Measurements from ENCODE around the gene COPS2.
"Not testable (repeated sequence)": the region's sequence is repeated elsewhere in the genome, so short reads cannot be mapped to it uniquely, and the experiment has no call there.

COPS2 gene

GRCh38 chr15:49101536-49101935 is 53.9 kb downstream of the COPS2 start:
- FAIRE-seq: no peak

DNA sequence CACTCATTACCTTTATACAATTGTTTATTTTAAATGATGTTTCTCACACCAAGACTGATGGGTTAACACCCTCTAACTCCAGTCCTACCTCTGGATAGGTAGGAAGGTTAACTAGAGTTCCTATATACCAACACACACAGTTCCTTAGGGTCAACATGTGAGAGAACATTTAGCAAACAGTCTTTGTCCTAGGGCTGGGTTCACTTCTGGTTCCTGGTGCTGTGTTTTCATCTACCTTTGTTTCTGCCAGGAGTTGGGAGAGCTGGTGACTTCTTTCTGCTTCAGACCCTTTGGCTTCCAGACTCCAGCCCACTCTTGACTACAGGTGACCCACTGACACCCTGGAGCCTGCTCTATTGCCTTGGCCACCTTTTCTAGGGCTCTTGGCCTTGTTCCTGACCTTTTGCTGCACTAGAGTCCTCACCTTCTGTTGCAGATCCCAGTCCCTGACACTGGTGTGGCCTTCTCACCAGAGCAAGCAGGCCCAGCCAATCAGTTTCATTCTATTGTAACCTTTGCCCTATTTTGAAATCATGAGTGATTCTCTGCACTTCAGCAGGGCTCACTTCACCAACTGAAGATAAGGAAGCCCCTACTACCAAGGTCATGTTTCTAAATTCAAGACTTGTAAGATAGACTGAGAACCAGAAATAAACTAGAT is 59.2 kb downstream of the COPS2 start:
- no peak for FAIRE-seq

DNA sequence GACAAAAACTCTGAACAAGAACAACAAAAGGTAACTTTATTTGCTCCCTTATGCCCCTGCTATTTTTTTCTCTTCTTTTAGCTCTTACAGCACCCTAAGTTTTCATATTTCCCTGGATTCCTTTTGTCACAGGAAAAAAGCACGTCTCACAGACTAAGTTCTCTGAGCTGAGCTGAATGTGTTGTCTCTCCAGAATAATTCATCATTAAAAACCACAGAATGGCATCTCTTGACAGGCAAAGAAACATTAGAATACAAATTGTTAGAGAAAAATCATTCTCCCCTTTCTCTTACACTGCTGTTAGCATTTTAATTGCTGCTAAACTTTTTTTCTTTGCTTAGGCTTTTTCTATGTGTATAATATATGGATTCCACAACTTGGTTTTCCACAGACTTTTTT is 60.5 kb downstream of the COPS2 start:
- FAIRE-seq: no peak

- FAIRE-seq: no peak
Observed at GRCh38 chr15:49093252-49094105, 61.9 kb downstream of the COPS2 start.

GRCh38 chr15:49088996-49089395 is 66.4 kb downstream of the COPS2 start:
- no peak for FAIRE-seq

DNA sequence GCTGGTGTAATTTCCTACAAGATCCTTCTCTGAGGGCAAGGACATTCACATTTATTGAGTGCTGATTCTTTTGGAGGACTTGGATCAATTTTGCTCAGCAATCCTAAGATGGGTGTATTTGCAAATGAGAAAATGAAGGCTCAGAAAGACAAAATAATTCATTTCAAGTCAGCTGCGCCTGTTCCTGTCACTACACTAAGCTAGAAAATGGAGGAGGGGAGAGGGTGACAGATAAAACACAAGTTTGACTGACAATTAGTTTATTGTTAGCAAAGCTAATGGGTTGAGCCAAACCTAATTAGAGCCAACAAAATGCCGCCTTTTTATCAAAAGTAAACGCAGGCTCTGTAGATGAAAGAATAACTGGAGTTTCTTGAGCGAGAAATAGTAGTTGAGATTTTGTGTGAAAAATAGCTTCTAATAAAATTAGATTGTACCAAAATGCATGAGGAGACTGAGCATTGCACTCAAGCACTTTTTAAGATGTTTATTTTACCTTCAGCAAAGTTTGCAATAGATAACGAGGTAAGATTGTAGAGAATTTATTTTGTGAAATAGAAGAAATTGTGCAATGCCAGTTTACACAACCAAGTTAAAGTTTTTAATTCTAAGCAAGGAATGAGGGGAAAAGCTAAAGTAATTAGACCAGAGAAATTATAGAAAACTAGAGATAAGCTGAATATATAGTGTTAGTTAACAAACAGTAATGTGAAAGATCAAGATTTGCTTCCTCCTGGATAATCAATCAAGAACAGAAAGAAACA is 69.5 kb downstream of the COPS2 start:
- no peak for FAIRE-seq

DNA sequence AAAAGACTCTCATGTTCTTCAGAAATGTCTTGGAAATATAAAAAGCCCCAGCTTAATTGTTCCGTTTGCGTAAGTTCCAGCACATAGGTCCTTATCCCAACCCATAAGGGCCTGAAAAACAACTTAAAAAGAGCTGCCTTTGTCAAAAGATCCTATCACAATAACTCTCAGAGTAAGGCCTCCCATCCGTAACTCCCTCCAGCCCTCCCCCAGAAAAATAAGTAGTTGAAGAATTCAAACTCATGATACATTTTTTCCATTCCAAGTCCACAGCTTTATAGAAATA is 71.2 kb downstream of the COPS2 start:
- no peak for FAIRE-seq

DNA sequence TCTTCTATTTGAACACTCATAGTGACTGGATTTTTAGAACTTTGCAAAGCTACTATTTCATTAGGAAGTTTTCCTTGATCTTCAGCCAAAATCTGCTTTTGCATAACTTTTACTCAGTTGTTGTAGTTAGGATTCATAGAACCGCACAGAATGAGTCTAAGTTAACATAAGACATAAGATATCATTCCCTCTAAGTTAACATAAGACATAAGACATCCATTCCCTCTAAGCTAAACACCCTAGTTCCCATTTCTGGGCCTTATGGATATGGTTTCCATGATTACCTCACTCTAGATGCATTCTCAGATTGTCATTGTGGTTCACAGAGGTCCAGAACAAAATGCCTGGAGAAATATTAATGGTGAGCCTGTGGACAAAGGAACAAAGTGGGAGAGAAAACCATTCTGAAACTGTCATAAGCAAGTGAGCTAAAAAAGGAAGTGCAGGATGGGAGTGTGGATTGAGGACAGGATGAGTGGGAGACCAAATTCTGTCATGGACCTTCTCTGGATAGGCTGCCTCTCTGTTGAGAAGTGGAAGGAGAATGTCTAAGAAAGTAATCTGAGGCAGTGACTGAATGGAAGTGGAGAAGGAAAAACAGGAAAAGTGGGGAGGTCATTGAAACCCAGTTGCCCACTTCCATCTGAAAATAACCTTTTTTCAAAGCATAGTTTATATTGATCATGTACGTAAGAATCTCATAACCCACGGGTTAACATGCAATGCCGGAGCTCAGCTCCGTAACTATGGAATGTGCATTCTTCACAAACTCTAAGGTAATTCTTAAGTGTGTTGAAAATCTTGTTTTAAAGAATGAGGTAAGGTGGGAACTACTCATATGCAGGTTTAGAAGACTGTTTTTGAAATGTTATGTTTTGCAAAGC is 71.8 kb downstream of the COPS2 start:
- no peak for FAIRE-seq

GRCh38 chr15:49082960-49083359 is 72.4 kb downstream of the COPS2 start:
- no peak for FAIRE-seq

DNA sequence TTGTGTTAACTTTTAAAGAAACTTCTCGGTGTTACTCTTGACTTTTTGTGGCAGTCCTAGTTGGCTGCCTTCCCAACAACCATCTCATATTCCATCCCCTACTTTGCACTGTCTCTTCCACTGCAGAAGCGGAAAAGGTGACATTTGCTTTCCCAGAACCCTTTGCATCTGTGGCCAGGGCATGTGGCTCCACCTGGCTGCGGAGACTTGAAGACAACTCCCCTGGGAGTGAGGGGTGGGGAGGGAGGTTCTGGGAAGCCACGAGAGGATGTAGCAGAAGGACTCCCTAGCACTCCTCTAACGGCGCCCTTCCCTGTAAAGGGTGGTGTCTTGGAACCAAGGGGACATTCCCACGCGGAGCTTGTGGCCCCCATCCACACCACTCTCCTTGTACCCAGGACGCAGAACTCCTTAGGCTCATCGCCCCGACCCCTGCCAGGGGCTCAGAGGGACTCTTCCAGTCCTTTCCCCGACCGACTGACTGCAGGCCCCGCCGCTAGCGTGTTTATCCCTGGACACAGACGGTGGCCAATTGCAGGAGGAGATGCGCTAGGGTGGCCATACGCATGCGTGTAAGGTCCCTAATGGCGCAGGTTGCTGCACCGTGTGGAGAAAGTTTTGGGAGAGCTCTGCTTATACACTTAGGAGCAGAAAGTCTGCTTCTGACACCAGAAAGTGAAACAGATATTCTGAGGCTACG is 75.9 kb downstream of the COPS2 start:
- no peak for FAIRE-seq

GRCh38 chr15:49075881-49076280 is 79.5 kb downstream of the COPS2 start:
- no peak for FAIRE-seq

DNA sequence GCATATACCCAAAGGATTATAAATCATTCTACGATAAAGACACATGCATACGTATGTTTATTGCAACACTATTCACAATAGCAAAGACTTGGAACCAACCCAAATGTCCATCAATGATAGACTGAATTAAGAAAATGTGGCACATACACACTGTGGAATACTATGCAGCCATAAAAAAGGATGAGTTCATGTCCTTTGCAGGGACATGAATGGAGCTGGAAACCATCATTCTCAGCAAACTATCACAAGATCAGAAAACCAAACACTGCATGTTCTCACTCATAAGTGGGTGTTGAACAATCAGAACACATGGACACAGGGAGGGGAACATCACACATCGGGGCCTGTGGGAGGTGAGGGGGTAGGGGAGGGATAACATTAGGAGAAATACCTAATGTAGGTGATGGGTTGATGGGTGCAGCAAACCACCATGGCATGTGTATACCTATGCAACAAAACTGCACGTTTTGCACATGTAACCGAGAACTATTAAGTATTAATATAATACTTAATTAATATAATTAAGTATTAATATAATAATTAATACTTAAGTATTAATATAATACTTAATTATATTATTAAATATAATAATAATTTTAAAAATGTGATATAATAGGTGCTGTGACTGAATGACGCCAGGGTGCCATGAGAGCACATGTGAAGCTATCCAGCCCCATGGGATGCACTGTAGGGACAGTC is 80.7 kb downstream of the COPS2 start:
- not testable (repeated sequence) for FAIRE-seq
